Activated CD8-positive, alpha-beta memory T cell treated with anti-CD3 and anti-CD28 coated beads, Interleukin-2, amount 50 U/mL, for 1 hour (primary cell): ENCODE measurements around the gene CPM.
"Not testable (repeated sequence)": the region's sequence is repeated elsewhere in the genome, so short reads cannot be mapped to it uniquely, and the experiment has no call there.

ENCODE experiments used
- DNase-seq: peaks from one replicate; pipeline ENCODE4 v3.0.0-alpha.2; 2020; ENCODE audit errors: extremely low read depth

Gene CPM

GRCh38 chr12:68878846-68879245, 54.1 kb downstream of the CPM start:
- no peak for DNase-seq

- DNase-seq, result no peak
These were observed 54.7 kb downstream of the CPM start for GRCh38 chr12:68878283-68878682.

DNA sequence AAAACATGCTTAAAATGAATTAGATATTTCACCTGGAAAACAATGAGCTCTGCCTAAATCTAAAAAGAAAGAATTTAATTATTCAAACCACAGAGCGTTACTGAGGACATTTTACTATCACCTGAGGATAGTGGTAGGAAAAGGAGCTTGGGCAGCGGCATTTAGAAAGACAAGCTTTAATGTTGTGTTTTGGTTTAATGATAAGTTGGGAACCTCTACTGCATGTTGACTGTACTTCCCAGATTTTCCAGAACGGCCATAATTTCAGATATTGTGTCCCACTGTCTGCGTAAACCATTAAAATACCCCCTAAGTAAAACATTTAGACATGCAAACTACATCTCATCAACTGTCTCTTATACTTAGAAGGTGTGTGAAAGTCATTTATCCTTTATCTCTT, 55.4 kb downstream of the CPM start:
- no peak for DNase-seq

DNA sequence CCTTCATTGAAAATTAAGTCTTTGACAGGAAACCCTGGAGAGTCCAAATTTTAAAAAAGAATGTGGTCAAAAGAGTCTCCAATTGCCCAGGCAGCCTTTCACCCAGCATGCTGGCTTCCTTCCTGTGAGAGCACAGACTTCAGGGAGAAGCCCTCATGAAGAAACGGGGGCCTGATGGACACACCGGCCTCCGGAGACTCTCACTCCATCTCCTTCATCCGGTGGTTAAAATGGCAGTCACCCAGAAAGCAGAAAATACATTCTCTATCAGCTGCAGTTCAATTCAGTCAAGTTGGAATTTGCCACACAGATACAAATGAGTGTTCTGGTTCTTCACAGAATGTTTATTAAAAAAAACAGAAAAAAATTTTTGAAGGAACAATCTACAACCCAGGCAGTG, 56.5 kb downstream of the CPM start:
- no peak for DNase-seq

GRCh38 chr12:68873316-68873715, 59.7 kb downstream of the CPM start:
- DNase-seq, result no peak

GRCh38 chr12:68871921-68872320, 61.0 kb downstream of the CPM start:
- DNase-seq, result no peak

- no peak for DNase-seq
These were observed 61.6 kb downstream of the CPM start for GRCh38 chr12:68871396-68871795.

DNA sequence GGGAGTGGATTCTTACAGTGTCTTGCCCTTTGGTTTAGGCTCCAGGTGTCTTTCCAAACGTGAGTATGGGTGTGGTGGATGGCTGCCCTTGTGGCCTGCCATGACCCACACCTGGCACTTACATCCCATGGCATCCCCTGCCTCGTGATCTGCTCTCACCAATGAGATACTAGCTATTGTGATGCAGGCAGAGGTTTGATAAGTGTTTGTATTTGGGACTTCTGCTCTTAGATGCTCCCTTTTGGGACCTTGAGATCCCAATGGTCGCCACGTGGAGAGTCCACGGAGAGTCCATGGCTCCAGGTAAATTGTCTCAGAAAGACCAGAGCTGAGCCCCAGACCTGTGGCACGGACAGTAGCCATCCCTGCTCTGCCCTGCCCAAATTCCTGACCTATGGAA, 62.5 kb downstream of the CPM start:
- DNase-seq, result no peak

DNA sequence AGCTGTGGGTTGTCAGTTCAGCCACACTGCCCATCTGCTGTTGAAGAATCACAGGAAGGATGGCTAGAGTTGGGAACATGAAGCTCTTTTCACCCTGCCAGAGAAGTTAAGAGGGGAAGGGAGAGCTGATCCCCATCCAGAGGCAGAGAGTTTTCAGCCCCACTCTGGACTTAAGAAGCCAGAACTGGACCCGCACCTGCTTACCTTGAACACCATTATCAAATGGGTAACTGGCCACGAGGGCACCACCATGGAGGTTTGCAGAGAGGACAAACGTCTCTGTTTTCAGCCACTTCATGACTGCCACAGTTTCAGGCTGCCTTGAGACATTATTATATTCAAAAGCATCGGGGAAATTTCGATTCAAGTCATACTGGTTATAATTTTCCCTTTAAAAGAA, 63.0 kb downstream of the CPM start:
- no peak for DNase-seq

DNA sequence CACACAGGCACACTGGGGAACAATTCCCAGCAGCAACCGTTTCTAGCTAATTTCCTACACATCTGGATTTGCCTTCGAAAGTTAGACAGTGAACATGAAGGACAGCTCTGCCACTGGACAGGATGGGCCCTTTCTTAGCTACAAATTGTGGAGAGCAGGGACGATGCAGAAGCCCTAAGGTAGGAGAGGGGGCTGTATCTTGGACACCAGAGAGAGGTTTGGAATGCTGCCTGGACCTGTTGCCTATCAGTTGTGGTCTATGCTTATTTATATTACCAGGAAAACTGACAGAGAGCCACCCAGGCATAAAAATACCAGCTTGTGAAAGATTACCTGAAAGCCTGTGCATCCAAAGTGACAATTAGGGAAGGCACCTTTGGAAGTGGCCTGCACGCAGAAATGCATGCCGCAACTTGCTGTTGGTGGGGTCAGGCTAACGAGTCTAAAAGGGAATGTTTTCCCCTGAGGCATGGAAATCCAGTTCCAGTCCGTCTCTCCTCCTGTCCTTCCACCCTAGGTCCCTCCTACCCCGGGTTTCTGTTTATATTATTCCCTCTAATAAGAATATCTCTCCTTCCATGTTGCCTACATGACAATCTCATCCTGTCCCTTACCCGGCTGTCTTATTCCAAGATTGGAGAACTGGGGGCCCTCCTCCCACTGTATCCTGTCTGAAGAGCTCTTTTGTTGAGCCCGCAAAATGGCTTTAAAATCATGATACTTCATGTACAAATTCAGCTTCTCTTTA, 64.8 kb downstream of the CPM start:
- no peak for DNase-seq

- DNase-seq, result no peak
These were observed 65.4 kb downstream of the CPM start for GRCh38 chr12:68867606-68868005.

- DNase-seq, result no peak
These were observed 66.0 kb downstream of the CPM start for GRCh38 chr12:68866950-68867349.

- no peak for DNase-seq
These were observed 67.4 kb downstream of the CPM start for GRCh38 chr12:68865399-68866164.

- DNase-seq, result no peak
These were observed 68.4 kb downstream of the CPM start for GRCh38 chr12:68864604-68865003.

DNA sequence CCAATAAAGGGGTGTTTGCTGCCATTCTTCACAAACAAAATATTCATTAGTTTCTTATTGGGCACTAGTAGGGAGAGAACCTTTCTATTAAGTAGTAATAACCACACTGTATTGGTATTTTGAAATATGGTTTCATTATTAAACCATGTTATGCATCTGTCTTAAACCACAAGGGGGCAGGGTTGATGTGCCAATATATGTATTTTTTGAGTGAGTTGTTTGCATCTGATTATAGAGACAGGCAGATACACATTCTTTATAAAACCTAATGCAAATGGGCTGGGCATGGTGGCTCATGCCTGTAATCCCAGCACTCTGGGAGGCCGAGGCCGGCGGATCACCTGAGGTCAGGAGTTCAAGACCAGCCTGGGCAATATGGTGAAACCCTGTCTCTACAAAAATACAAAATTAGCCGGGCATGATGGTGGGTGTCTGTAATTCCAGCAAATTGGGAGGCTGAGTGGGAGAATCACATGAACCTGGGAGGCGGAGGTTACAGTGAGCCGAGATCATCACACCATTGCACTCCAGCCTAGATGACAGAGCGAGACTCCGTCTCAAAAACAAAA, 69.0 kb downstream of the CPM start:
- not testable (repeated sequence) for DNase-seq

DNA sequence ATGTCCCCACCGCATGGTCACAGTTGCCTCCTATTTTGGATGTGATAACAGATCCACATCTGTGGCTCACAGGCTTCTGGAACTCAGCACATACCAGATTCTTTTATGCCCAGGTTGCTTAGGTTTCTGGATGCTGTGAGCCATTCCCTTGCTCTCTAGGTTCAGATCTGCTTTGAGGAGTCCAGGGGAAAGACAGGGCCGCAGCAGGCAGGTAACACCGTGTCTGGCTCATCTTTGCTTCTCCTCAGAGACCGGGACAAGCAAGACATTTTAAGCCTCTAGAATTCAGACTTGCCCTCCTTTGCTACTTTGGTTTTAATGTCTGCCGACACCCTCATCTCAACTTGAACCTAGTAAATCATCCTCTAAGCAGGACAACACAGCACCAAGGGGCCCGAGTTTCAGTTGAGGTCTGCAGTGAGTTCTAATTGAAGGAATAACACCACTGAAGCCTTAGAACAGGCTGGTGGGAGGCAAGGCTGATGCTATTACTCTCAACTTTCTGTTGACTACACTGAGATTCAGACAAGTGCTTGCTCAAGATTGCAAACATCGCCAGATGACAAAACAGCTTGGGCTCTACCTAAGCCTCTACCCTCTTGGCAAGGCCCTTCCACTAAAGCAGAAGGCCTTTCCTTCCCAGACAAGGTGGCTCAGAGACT, 69.7 kb downstream of the CPM start:
- DNase-seq, result no peak

GRCh38 chr12:68861890-68862289, 71.1 kb downstream of the CPM start:
- no peak for DNase-seq

DNA sequence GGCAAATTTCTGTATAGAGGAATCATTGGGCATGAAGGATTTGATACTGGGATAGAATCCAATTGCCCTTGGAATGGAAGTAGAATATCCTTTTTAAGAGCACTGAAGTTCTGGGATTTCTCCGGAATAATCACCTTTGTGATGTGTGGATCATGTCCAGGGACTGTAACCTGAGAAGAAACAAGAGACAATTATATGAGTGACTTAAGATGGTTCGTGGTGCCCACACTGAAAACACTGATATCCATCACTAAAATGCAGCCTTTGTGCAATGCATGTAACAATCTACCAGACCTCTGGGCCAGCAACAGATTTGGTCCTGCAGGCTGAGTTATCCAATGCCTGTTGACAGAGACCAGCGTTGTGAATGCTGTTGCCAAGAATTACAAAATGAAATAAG, 76.5 kb downstream of the CPM start:
- no peak for DNase-seq

- no peak for DNase-seq
These were observed 77.2 kb downstream of the CPM start for GRCh38 chr12:68855771-68856170.

DNA sequence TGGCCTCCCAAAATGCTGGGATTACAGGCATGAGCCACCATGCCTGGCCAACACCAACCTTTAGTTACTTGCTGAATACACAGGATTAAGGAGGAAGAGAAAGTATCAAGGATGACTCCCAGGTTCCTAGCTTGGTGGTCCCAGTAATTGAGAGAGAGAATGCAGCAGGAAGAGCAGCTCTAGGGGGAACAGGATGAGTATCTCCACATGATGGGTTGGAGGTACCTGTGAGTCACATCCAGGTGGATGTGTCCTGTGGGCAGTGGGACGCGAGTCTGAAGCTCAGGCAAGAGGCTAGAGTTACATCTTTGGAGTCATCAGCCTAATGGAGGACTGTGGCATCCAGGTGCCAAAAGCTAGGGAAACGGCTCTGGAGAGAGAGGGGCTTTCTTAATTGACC, 77.9 kb downstream of the CPM start:
- DNase-seq, result no peak

DNA sequence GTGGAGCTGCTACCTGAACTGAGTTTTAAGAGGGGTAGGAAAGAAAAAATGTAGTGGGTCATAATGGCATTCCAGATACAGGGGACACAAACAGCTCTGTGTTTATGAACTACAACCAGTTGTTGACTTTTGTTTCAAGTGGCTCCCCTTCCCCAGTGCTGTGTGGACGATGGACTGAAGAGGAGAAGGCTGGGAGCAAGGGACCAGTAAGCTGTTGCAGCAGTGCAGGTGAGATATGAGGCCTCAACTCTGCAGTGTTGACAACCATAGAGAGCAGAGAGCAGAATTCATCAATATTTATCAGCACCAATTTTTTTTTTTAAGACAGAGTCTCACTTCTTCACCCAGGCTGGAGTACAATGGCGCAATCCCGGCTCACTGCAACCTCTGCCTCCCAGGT, 78.4 kb downstream of the CPM start:
- DNase-seq, result no peak

DNA sequence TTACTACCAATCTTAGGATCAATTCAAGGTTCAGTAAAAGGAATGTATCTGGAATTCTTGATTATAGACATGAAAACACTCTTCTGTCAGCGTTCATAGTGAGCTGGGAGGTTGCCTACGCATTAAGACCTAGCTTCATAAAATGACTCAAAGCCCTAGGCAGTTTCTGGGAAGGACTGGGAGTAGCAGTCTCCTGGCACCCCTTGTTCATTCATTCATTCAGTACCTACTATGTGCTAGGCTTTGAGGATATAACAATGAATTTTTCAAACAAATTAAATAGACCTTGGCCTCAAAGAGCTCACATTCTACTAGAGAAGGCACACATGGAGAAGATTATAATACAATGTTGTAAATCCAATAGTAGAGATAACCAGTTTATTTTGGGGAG, 78.9 kb downstream of the CPM start:
- no peak for DNase-seq
